Mucosa of stomach (tissue), 1 donor: ENCODE measurements around the gene PPP1R10.
A peak's percentile ranks its signal among the peaks of the same experiment; 100 is the strongest.

ENCODE experiments used
- H3K27me3 ChIP-seq: one replicate; pipeline ENCODE4 v1.7.0; 2013; ENCODE audit warnings: mild to moderate bottlenecking, low read length; ENCODE audit not compliant: control insufficient read depth, insufficient read depth
- H3K36me3 ChIP-seq: one replicate; pipeline ENCODE4 v1.7.0; 2013; ENCODE audit warnings: low read length; ENCODE audit not compliant: control insufficient read depth, insufficient read depth
- H3K4me1 ChIP-seq: one replicate; pipeline ENCODE4 v1.7.0; 2013; ENCODE audit warnings: mild to moderate bottlenecking, low read length; ENCODE audit not compliant: control insufficient read depth, insufficient read depth
- H3K4me3 ChIP-seq: one replicate; pipeline ENCODE4 v1.7.0; 2013; ENCODE audit warnings: low read length
- H3K9ac ChIP-seq: one replicate; pipeline ENCODE4 v1.7.0; 2013; ENCODE audit warnings: mild to moderate bottlenecking, low read length, moderate library complexity
- H3K9me3 ChIP-seq: one replicate; pipeline ENCODE4 v1.7.0; 2013; ENCODE audit warnings: mild to moderate bottlenecking, low read length, moderate library complexity; ENCODE audit not compliant: control insufficient read depth
- donor health status: Pancreatic carcinoma.

The PPP1R10 gene

DNA sequence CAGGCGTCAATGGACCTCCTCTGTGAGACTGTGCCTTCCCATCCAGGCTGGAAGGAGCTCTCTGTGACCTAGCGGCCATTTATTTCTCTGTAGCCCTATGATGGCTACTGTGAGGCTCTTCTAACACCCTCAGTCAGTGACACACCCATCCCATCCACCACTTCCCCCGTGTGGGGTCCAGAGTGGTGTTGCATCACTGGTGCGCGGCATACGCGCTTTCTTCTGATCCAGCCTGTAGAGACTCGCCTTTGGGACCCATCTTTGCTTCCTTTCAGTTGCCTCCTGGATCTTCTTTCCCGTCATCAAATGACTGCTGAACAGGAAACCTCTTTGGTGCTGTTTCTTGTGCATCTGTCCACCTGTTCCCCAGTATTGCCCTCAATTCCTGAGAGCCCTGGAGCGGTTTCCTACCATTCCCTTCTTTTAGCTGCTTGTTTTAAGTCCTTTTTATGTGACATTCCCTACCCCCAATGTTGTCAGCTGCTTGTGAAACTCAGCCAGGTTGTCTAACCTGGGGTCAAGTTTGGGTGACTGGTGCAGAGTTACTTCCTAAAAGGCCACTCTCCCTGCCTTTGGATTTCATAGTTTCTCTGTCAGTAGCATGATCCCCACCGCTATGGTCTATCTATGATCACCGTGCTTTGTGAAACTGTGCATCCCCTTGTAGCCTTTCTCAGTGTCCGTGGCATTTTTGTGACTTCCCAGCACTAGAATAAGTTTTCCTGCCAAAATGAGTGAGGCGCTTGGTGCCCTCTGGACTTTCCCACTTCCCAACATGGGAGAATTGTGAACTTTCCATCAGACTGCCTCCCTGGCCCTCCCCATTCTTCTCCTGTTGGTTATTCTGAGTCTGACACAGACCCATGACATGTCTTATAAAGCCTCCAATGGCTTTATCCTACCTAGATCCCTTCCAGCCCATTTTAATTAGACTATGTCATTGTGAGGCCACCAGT is 54.3 kb downstream of the PPP1R10 start:
- Histone ChIP-seq H3K4me3 (no peak overlapping the region), H3K4me1 (peaks cover 7% of the 10 kb centered on the region), H3K36me3 (no peaks in the 10 kb centered on the region), H3K27me3 (no peaks in the 10 kb centered on the region), H3K9ac (no peak overlapping the region), H3K9me3 (no peaks in the 10 kb centered on the region)

GRCh38 chr6:30560930-30561329 is 56.1 kb downstream of the PPP1R10 start:
- Histone ChIP-seq H3K4me3 (no peak overlapping the region), H3K9ac (no peak overlapping the region), H3K36me3 (no peaks in the 10 kb centered on the region), H3K9me3 (no peaks in the 10 kb centered on the region), H3K27me3 (no peaks in the 10 kb centered on the region), H3K4me1 (peaks cover 7% of the 10 kb centered on the region)

GRCh38 chr6:30557683-30557981 is 59.4 kb downstream of the PPP1R10 start:
- Histone ChIP-seq H3K4me1 (peaks cover 13% of the 10 kb centered on the region), H3K9ac (peak overlapping the region; percentile 86), H3K9me3 (no peaks in the 10 kb centered on the region), H3K4me3 (peak overlapping the region; percentile 86), H3K36me3 (peaks cover 3% of the 10 kb centered on the region), H3K27me3 (no peaks in the 10 kb centered on the region)

DNA sequence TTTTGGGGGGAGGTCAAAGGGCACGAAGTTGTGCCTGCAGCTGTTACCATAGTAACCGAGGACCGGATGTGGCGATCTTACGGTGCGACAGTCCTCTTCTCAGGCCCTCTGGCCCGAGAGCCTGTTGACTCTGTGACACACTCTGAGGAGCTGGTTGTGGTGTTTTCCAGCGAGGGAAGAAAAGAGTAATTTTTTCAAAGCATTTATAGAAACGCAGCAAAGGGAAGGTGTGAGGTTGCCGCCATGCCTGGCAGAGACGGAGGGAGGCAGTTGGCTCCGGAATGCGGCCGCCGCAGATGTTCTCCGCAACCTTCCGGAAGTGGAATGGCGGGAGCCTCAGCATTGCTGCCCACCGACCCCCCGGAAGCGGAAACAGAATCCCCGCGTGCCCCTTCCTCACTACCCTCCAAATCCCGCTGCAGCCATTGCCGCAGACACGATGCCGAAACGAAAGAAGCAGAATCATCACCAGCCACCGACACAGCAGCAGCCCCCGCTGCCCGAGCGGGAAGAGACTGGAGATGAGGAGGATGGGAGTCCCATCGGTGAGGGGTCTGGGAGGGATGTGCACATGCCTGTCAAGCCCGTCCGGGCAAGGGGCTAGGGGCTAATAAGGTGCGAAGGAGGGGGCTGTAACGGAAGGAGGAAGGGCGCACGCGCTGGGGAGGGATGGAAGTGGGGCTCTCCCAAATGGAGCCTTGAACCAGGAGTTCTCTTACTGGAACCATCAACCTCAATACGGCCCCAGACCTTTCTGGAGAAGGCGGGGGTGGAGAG is 59.9 kb downstream of the PPP1R10 start, which contains the start of gene PRR3:
PRR3 (plus strand) TSS at position 390 of the 777 bp plus-strand sequence; CDS start at position 440, 50 bp downstream.
- no peaks in the 10 kb centered on the region for H3K27me3 ChIP-seq
- peaks cover 6% of the 10 kb centered on the region for H3K36me3 ChIP-seq
- H3K4me3 ChIP-seq: peak within 1 kb of the TSS; percentile 86
- H3K9me3 ChIP-seq: no peaks in the 10 kb centered on the region
- H3K4me1 ChIP-seq: peaks cover 13% of the 10 kb centered on the region
- H3K9ac ChIP-seq: peak within 1 kb of the TSS; percentile 86

GRCh38 chr6:30556066-30556905 is 60.8 kb downstream of the PPP1R10 start, which contains the start of gene GNL1:
Gene GNL1, minus strand, starts transcription at chr6:30556489. Its CDS starts 286 bp downstream, at chr6:30556203.
- peaks cover 6% of the 10 kb centered on the region for H3K36me3 ChIP-seq
- H3K27me3 ChIP-seq: no peaks in the 10 kb centered on the region
- H3K9ac ChIP-seq: peak within 1 kb of the TSS; percentile 86
- H3K4me3 ChIP-seq: peak within 1 kb of the TSS; percentile 86
- H3K4me1 ChIP-seq: peaks cover 13% of the 10 kb centered on the region
- H3K9me3 ChIP-seq: no peaks in the 10 kb centered on the region

GRCh38 chr6:30555816-30556065 is 61.3 kb downstream of the PPP1R10 start:
- peak overlapping the region; percentile 86 for H3K9ac ChIP-seq
- peaks cover 13% of the 10 kb centered on the region for H3K4me1 ChIP-seq
- peak overlapping the region; percentile 86 for H3K4me3 ChIP-seq
- H3K9me3 ChIP-seq: no peaks in the 10 kb centered on the region
- no peaks in the 10 kb centered on the region for H3K27me3 ChIP-seq
- H3K36me3 ChIP-seq: peaks cover 6% of the 10 kb centered on the region

GRCh38 chr6:30554962-30555815 is 61.9 kb downstream of the PPP1R10 start:
- Histone ChIP-seq H3K9ac (peak overlapping the region; percentile 86), H3K27me3 (no peaks in the 10 kb centered on the region), H3K36me3 (peaks cover 6% of the 10 kb centered on the region), H3K9me3 (no peaks in the 10 kb centered on the region), H3K4me1 (peaks cover 13% of the 10 kb centered on the region), H3K4me3 (peak overlapping the region; percentile 86)

DNA sequence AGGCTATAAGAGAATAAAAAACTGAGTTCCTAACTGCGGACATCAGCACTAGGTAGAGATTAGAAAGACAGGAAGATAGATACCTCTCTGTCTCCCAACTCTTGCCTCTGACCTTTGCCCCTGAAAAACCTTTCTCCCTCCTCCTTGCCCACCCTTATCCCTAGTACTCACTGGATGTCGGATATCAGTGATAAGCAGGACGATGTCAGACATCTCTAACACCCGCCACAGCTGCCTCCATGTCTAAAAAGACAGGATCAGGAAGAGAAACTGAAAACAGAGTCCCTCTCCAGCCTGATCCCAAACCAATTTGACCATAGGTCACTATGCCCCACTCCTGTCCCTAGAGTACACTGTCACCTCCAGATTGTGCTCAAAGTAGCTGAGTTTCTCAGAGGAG is 62.6 kb downstream of the PPP1R10 start:
- Histone ChIP-seq H3K9ac (no peak overlapping the region), H3K9me3 (no peaks in the 10 kb centered on the region), H3K4me1 (peaks cover 13% of the 10 kb centered on the region), H3K36me3 (peaks cover 6% of the 10 kb centered on the region), H3K4me3 (no peak overlapping the region), H3K27me3 (no peaks in the 10 kb centered on the region)
